B cell (primary cell): Measurements from ENCODE around the gene C4A. TPM values are rescaled to one million over a fixed set of nuclear protein-coding genes. Genes with fewer than 3 reads are reported as not detected.

Source experiments
- ATAC-seq: fragments of 200-7000 bp; cut with Tn5 transposase; one replicate; pipeline ENCODE4 v1.10.0; 2021; ENCODE audit warnings: low read depth, mild to moderate bottlenecking, moderate number of reproducible peaks, moderate library complexity
- CTCF ChIA-PET: fragments of 350-600 bp; sonication (Branson Sonifier 250); formaldehyde crosslinking; loops from one replicate; lab custom pipeline; 2021; ENCODE audit warnings: antibody characterized with exemption, inconsistent platforms; lab: Charles Lee
- POLR2A ChIA-PET: fragments of 350-600 bp; sonication (Branson Sonifier 250); formaldehyde crosslinking; loops from one replicate; lab custom pipeline; 2021; ENCODE audit warnings: antibody characterized with exemption; lab: Charles Lee
- DNase-seq: peaks from one replicate; pipeline ENCODE4 v3.0.0; 2013
- H2AFZ ChIP-seq: 2 replicates; pipeline ENCODE4 v1.6.1; 2012; ENCODE audit warnings: mild to moderate bottlenecking, low read depth, low read length; ENCODE audit not compliant: insufficient read depth, poor library complexity, severe bottlenecking
- H3K27ac ChIP-seq, 2 donors: 1 replicate in 1 of 2; 2 replicates in 1 of 2; pipeline ENCODE4 v1.5.1; 2012 to 2013; ENCODE audit warnings: low read length in 2 of 2, mild to moderate bottlenecking in 2 of 2, moderate library complexity in 1 of 2
- H3K27me3 ChIP-seq, 4 experiments: fragments of 200-600 bp in 1 of 4; sonication (generic) in 1 of 4; replicated peaks in 1 of 4; 1 replicate in 2 of 4; 2 replicates in 2 of 4; pipeline versions ENCODE4 v1.6.1 to v1.7.0; 2013 to 2016; ENCODE audit warnings: low read length in 3 of 4, mild to moderate bottlenecking in 2 of 4, mixed read lengths in 1 of 4, moderate library complexity in 1 of 4; ENCODE audit not compliant: insufficient read depth in 4 of 4, control insufficient read depth in 3 of 4; ENCODE audit errors: control extremely low read depth in 1 of 4
- H3K36me3 ChIP-seq, 2 experiments: replicated peaks in 1 of 2; 1 replicate in 1 of 2; 2 replicates in 1 of 2; pipeline versions ENCODE4 v1.6.1 to v1.7.1; 2013; ENCODE audit warnings: low read length in 1 of 2; ENCODE audit not compliant: insufficient read depth in 2 of 2, control insufficient read depth in 1 of 2; ENCODE audit errors: control extremely low read depth in 1 of 2, extremely low read depth in 1 of 2
- H3K4me1 ChIP-seq, 2 donors: fragments of 200-600 bp in 1 of 2; sonication (generic) in 1 of 2; 1 replicate in 1 of 2; 2 replicates in 1 of 2; pipeline versions ENCODE4 v1.5.1 to v1.6.1; 2013 to 2017; ENCODE audit warnings: low read length in 2 of 2; ENCODE audit not compliant: control insufficient read depth in 2 of 2, insufficient read depth in 2 of 2
- H3K4me2 ChIP-seq: replicated peaks from 2 replicates; pipeline ENCODE3; 2012; ENCODE audit warnings: mild to moderate bottlenecking, low read depth, low read length; ENCODE audit not compliant: poor library complexity, severe bottlenecking
- H3K4me3 ChIP-seq, 5 experiments: fragments of 200-600 bp in 1 of 5; sonication (generic) in 1 of 5; 1 replicate in 3 of 5; 2 replicates in 2 of 5; pipeline versions ENCODE4 v1.5.1 to v1.7.0; 2011 to 2016; ENCODE audit warnings: low read length in 4 of 5, mild to moderate bottlenecking in 4 of 5, low read depth in 2 of 5, control low read depth in 1 of 5, moderate library complexity in 1 of 5; ENCODE audit not compliant: insufficient read depth in 1 of 5; ENCODE audit errors: control extremely low read depth in 1 of 5, extremely low read depth in 1 of 5
- H3K79me2 ChIP-seq: fragments of 200-600 bp; sonication (generic); one replicate; pipeline ENCODE4 v1.6.0; 2016; ENCODE audit warnings: low read length; ENCODE audit not compliant: control insufficient read depth, insufficient read depth
- H3K9ac ChIP-seq: fragments of 200-600 bp; sonication (generic); 2 replicates; pipeline ENCODE4 v1.6.1; 2017; ENCODE audit warnings: mild to moderate bottlenecking, low read length, moderate library complexity
- H3K9me3 ChIP-seq, 3 donors: one replicate each; pipeline versions ENCODE4 v1.6.1 to v1.7.1; 2013; ENCODE audit warnings: low read length in 2 of 3; ENCODE audit not compliant: control insufficient read depth in 2 of 3, insufficient read depth in 1 of 3; ENCODE audit errors: control extremely low read depth in 1 of 3
- H4K20me1 ChIP-seq: 2 replicates; pipeline ENCODE4 v1.6.0; 2012; ENCODE audit warnings: mild to moderate bottlenecking, low read length; ENCODE audit not compliant: insufficient read depth, control insufficient read depth, poor library complexity, severe bottlenecking
- H3K27ac Mint-ChIP-seq: one replicate; pipeline ENCODE4 v1.8.0; 2021; ENCODE audit warnings: mixed read lengths
- H3K27me3 Mint-ChIP-seq: one replicate; pipeline ENCODE4 v1.8.0; 2021; ENCODE audit warnings: mixed read lengths
- H3K4me1 Mint-ChIP-seq: one replicate; pipeline ENCODE4 v1.8.0; 2021; ENCODE audit warnings: mixed read lengths
- H3K4me3 Mint-ChIP-seq: one replicate; pipeline ENCODE4 v1.8.0; 2021; ENCODE audit warnings: mixed read lengths
- H3K9me3 Mint-ChIP-seq: one replicate; pipeline ENCODE4 v1.8.0; 2022; ENCODE audit warnings: mixed read lengths; ENCODE audit not compliant: insufficient read depth
- CTCF ChIP-seq: fragments of 200-600 bp; IDR thresholded peaks from one replicate; pipeline ENCODE4 v1.8.0; 2022; ENCODE audit warnings: antibody characterized with exemption, mild to moderate bottlenecking
- EZH2 ChIP-seq: IDR thresholded peaks from 2 replicates; pipeline ENCODE4 v1.6.1; 2012; ENCODE audit warnings: borderline replicate concordance, low read depth, mild to moderate bottlenecking, moderate library complexity, low read length; ENCODE audit not compliant: insufficient read depth, poor library complexity, severe bottlenecking
- WGBS: methylation state at CpG from one replicate; pipeline ENCODE4 v1.1.5; 2013; ENCODE audit warnings: missing lambda C conversion rate; ENCODE audit not compliant: insufficient coverage; 5-methylcytosine and 5-hydroxymethylcytosine counted together
- intact Hi-C: fragments of 100-400 bp; cut with micrococcal nuclease; formaldehyde crosslinking; loops from one replicate; pipeline ENCODE4 v1.10.0; 2022
- polyA plus RNA-seq: library from polyadenylated mRNA; depleted of rRNA; stranded (reverse); fragments of >200 nt; gene quantifications from 2 replicates; pipeline ENCODE4 v1.2.3, GENCODE V29; 2012
- total RNA-seq, 2 donors: library from RNA; stranded (reverse); fragments of 120-200 nt in 1 of 2; gene quantifications; 1 replicate in 1 of 2; 2 replicates in 1 of 2; pipeline versions ENCODE4 v1.2.3 to v1.2.4, GENCODE V29; 2013 to 2022

The C4A gene
- total and polyA plus RNA-seq, 2 donors (not counting 1 experiment from before 2014, with no cell fraction given): 9.9 to 10.5 TPM

- no peaks in the 10 kb centered on the region for H3K9me3 ChIP-seq
- peaks cover 3 to 29% of the 10 kb centered on the region in 2 experiments for H3K36me3 ChIP-seq
- no peak overlapping the region for H3K4me2 ChIP-seq
- no peaks in the 10 kb centered on the region for H3K9me3 Mint-ChIP-seq
- H3K79me2 ChIP-seq: no peaks in the 10 kb centered on the region
- POLR2A ChIA-PET: no interaction called here
- peaks cover 0 to 12% (median 2%) of the 10 kb centered on the region in 4 experiments for H3K27me3 ChIP-seq
- WGBS: 94% methylated on average over 5 of the region's 6 CpGs
- TF ChIP-seq EZH2 (no peak), CTCF (no peak)
- no peak overlapping the region for H3K27ac Mint-ChIP-seq
- no peak overlapping the region for H3K4me3 Mint-ChIP-seq
- ATAC-seq (no peak), DNase-seq (no peak)
- H3K27me3 Mint-ChIP-seq: peaks cover 7% of the 10 kb centered on the region
- no peaks in the 10 kb centered on the region for H4K20me1 ChIP-seq
- no peaks in the 10 kb centered on the region for H3K4me1 Mint-ChIP-seq
- CTCF ChIA-PET: interaction anchor here (1.0 kb wide), 1 partner anchor 10 kb away, joined by 3 read pairs; the partner anchor contains the start of gene SKIC2
- no peak overlapping the region for H3K4me3 ChIP-seq
- intact Hi-C loops: no loop called here
- H3K27ac ChIP-seq: no peak overlapping the region
- H2AFZ ChIP-seq: no peak overlapping the region
- H3K9ac ChIP-seq: no peak overlapping the region
- H3K4me1 ChIP-seq: no peaks in the 10 kb centered on the region
These were observed 33.0 kb upstream of the C4A start for GRCh38 chr6:31948753-31949413.

DNA sequence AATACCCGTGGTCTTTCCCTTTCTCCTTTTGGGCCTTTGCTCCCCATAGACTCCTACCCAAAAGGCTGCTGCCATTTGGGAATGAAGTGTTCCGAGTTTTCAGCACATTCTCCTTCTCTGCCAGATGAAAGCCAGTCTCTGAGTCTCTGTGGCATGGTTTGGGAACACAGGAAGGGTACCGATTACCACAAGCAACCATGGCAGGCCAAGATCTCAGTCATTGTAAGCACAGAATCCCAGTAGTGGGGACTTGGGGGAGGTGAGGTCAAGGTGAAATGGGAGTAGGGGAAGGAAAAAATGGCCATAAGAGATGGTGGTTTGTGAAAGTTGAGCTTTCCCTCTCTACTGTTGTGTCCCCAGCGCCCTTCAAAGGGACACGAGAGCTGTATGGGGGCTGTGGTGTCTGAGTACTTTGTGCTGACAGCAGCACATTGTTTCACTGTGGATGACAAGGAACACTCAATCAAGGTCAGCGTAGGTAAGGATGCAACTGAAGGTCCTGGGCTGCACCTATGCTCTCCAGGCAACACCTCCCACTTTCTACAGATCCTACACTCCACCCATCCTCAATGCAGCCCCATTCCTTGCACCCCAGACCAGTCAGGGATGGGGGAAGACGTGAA lies 31.8 kb upstream of the C4A start:
- Histone ChIP-seq H3K27ac (no peak overlapping the region), H3K4me2 (no peak overlapping the region), H3K9ac (no peak overlapping the region), H3K4me1 (no peaks in the 10 kb centered on the region), H3K27me3 (peaks cover 0 to 4% (median 0%) of the 10 kb centered on the region in 4 experiments), H4K20me1 (no peaks in the 10 kb centered on the region), H2AFZ (no peak overlapping the region), H3K9me3 (no peaks in the 10 kb centered on the region), H3K4me3 (no peak overlapping the region), H3K36me3 (peaks cover 3 to 40% of the 10 kb centered on the region in 2 experiments), H3K79me2 (no peaks in the 10 kb centered on the region)
- no peak for DNase-seq
- CTCF ChIA-PET: interaction anchor here (1.0 kb wide), 1 partner anchor 9 kb away, joined by 3 read pairs; the partner anchor contains the start of gene SKIC2
- Mint-ChIP-seq H3K4me1 (no peaks in the 10 kb centered on the region), H3K27me3 (peaks cover 7% of the 10 kb centered on the region), H3K9me3 (no peaks in the 10 kb centered on the region), H3K27ac (no peak overlapping the region), H3K4me3 (no peak overlapping the region)
- 96% methylated on average over 4 of the region's 7 CpGs for WGBS
- no peak for ATAC-seq
- intact Hi-C loops: no loop called here
- POLR2A ChIA-PET: no interaction called here
- TF ChIP-seq CTCF (no peak), EZH2 (no peak)
